Adipose tissue (tissue), 3 donors: Measurements from ENCODE around the gene SLC7A7. TPM values are rescaled to one million over a fixed set of nuclear protein-coding genes. Genes with fewer than 3 reads are reported as not detected.
A peak's percentile ranks its signal among the peaks of the same experiment; 100 is the strongest.
"Not testable (repeated sequence)": the region's sequence is repeated elsewhere in the genome, so short reads cannot be mapped to it uniquely, and the experiment has no call there.

Experiments used
- H3K27ac ChIP-seq: one replicate; pipeline ENCODE4 v1.5.1; 2013; ENCODE audit warnings: low read depth, low read length
- WGBS, 3 donors: extraction: QIAGEN DNeasy Blood & Tissue Kit; methylation state at CpG; one replicate each; pipeline ENCODE4 v1.1.7; 2013; 5-methylcytosine and 5-hydroxymethylcytosine counted together
- polyA plus RNA-seq, 3 donors: library from polyadenylated mRNA; stranded (reverse); fragments of 200-250 nt; gene quantifications; one replicate each; pipeline ENCODE4 v1.2.3, GENCODE V29; 2013
- donor health status: healthy with polysubstance abuse.
- donor health status: Bipolar disorder and iron deficiency.
- donor health status: healthy.

SLC7A7 gene
- polyA plus RNA-seq: 10 to 100 TPM in 2 of 3 donors, 1 to 10 TPM in 1; 3.7 to 15.2 (median 12.1) TPM

- no peak within 1 kb of the TSS for H3K27ac ChIP-seq
- WGBS, 3 donors: 56 to 58% (median 56%) methylated on average over 10 of the region's 10 CpGs
Observed at GRCh38 chr14:22814941-22815713, at the start of gene SLC7A7. Gene SLC7A7 (minus strand): TSS chr14:22815435. CDS start chr14:22813398, 2,037 bp downstream.

GRCh38 chr14:22864979-22865378 is 49.7 kb upstream of the SLC7A7 start:
- no peak overlapping the region for H3K27ac ChIP-seq
- 83 to 89% (median 89%) methylated on average over 4 of the region's 4 CpGs for WGBS, 3 donors

GRCh38 chr14:22861651-22862050 is 46.4 kb upstream of the SLC7A7 start:
- H3K27ac ChIP-seq: no peak overlapping the region

- WGBS, 3 donors: 58 to 92% (median 82%) methylated on average over 3 of the region's 3 CpGs
- not testable (repeated sequence) for H3K27ac ChIP-seq
Observed at GRCh38 chr14:22860377-22860776, 45.1 kb upstream of the SLC7A7 start.

GRCh38 chr14:22856428-22856827 is 41.2 kb upstream of the SLC7A7 start:
- H3K27ac ChIP-seq: no peak overlapping the region
- WGBS, 3 donors: 89 to 98% (median 89%) methylated on average over 5 of the region's 5 CpGs

GRCh38 chr14:22854963-22855724 is 39.9 kb upstream of the SLC7A7 start:
- no peak overlapping the region for H3K27ac ChIP-seq
- WGBS, 3 donors: 86 to 95% (median 95%) methylated on average over 8 of the region's 8 CpGs

GRCh38 chr14:22854296-22854695 is 39.1 kb upstream of the SLC7A7 start:
- not testable (repeated sequence) for H3K27ac ChIP-seq
- 96 to 97% (median 96%) methylated on average over 11 of the region's 11 CpGs for WGBS, 3 donors

- H3K27ac ChIP-seq: no peak overlapping the region
- WGBS, 3 donors: 0 to 1% (median 1%) methylated on average over 20 of the region's 20 CpGs
Observed at GRCh38 chr14:22852940-22853767, 37.9 kb upstream of the SLC7A7 start.

GRCh38 chr14:22852599-22852939 is 37.3 kb upstream of the SLC7A7 start:
- H3K27ac ChIP-seq: no peak overlapping the region
- 52 to 83% (median 73%) methylated on average over 2 of the region's 2 CpGs for WGBS, 3 donors

- WGBS, 3 donors: 78 to 86% (median 82%) methylated on average over 10 to 12 of the region's 12 CpGs
- H3K27ac ChIP-seq: not testable (repeated sequence)
Observed at GRCh38 chr14:22852178-22852577, 36.9 kb upstream of the SLC7A7 start.

GRCh38 chr14:22850944-22851764 is 35.9 kb upstream of the SLC7A7 start:
- peak overlapping the region; percentile 34 for H3K27ac ChIP-seq
- WGBS, 3 donors: 19 to 53% (median 36%) methylated on average over 9 of the region's 9 CpGs

GRCh38 chr14:22849212-22849819 is 34.1 kb upstream of the SLC7A7 start:
- H3K27ac ChIP-seq: peak overlapping the region; percentile 73
- WGBS, 3 donors: 49 to 78% (median 57%) methylated on average over 17 to 19 of the region's 19 CpGs

GRCh38 chr14:22848351-22849164 is 33.3 kb upstream of the SLC7A7 start:
- WGBS, 3 donors: 5 to 45% (median 7%) methylated on average over 12 of the region's 12 CpGs
- H3K27ac ChIP-seq: no peak overlapping the region

GRCh38 chr14:22847661-22848341 is 32.6 kb upstream of the SLC7A7 start:
- WGBS, 3 donors: 30 to 54% (median 38%) methylated on average over 14 of the region's 14 CpGs

GRCh38 chr14:22846811-22847307 is 31.6 kb upstream of the SLC7A7 start:
- WGBS, 3 donors: 76 to 77% (median 77%) methylated on average over 10 to 11 of the region's 11 CpGs
- H3K27ac ChIP-seq: peak overlapping the region; percentile 17

More at GRCh38 chr14:22847661-22848341, 32.6 kb upstream of the SLC7A7 start:
- H3K27ac ChIP-seq: no peak overlapping the region
